ENCODE data around the gene CTRB1. TPM values are rescaled to one million over a fixed set of nuclear protein-coding genes. Genes with fewer than 3 reads are reported as not detected.
"Not testable (repeated sequence)": the region's sequence is repeated elsewhere in the genome, so short reads cannot be mapped to it uniquely, and the experiment has no call there.

CTRB1 gene
- total and polyA plus RNA-seq, 4 donors: 3.4 to 17.4 (median 6.3) TPM

DNA sequence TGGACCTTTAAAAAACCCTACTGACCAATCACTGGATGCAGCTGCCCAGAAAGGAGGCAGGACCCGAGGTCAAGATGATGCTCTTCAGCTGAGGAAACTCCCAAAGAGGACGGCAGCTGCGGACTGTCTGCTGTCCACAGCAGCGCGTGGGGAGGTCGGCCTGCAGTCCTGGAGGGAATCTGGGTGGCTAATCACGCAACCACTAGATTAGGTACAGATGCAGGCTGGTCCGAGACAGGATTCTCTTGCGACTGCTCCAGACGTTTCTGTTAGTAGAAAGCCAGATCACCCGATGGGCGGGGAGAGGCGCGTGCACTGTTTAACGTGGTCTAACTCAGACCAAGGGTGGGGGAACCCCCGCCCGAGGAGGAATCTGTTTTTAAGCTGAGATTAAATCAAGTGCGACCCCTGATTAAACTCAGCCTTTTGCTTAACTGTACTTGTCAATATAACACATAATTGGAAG, 20.6 kb upstream of the CTRB1 start:
- no peaks in the 10 kb centered on the region for H3K36me3 ChIP-seq (ENCODE audit: control insufficient read depth in 1 of 2, insufficient read depth in 2 of 2, low read length in 1 of 2)
- H3K27ac ChIP-seq (ENCODE audit: low read depth in 1 of 2, low read length in 2 of 2): no peak overlapping the region
- H3K27me3 ChIP-seq (ENCODE audit: control insufficient read depth in 1 of 2, insufficient read depth in 2 of 2, low read length in 1 of 2): no peaks in the 10 kb centered on the region
- H3K9me3 ChIP-seq (ENCODE audit: control insufficient read depth, low read length): no peaks in the 10 kb centered on the region
- 37 to 58% methylated on average over 18 of the region's 18 CpGs for WGBS, 2 donors
- no peaks in the 10 kb centered on the region for H3K4me1 ChIP-seq (ENCODE audit: control insufficient read depth in 1 of 2, insufficient read depth in 2 of 2, low read length in 2 of 2)
- DNase-seq (peak in 1 of 2 donors; percentile 59), ATAC-seq (ENCODE audit: low FRiP score) (no peak)
- no peak overlapping the region for H3K4me3 ChIP-seq (ENCODE audit: low read length in 2 of 2)
- intact Hi-C loops (cut with DNase I): loop anchor here (5.0 to 10.0 kb wide), 4 partner anchors 269 to 567 kb away; no protein-coding TSS in a partner anchor

DNA sequence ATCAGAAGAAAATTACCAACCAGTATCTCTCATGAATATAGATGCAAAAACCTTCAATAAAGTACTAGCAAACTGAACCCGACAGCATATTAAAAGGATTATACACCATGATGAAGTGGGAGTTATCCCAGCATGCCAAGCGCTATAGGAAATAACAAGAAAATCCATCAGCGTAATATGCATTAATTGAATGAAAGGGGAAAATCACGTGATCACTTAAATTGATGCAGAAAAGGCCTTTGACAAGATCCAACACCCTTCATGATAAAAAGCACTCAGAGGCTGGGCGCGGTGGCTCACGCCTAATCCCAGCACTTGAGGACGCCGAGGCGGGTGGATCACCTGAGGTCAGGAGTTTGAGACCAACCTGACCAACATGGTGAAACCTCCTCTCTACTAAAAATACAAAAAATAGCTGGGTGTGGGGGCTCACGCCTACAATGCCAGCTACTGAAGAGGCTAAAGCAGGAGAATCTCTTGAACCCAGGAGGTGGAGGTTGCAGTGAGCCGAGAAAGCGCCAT, 16.7 kb upstream of the CTRB1 start:
- DNase-seq (peak in 1 of 2 donors; percentile 36), ATAC-seq (ENCODE audit: low FRiP score) (no peak)
- no peak overlapping the region for H3K27ac ChIP-seq (ENCODE audit: low read depth in 1 of 2, low read length in 2 of 2)
- no peaks in the 10 kb centered on the region for H3K27me3 ChIP-seq (ENCODE audit: control insufficient read depth in 1 of 2, insufficient read depth in 2 of 2, low read length in 1 of 2)
- H3K4me1 ChIP-seq (ENCODE audit: control insufficient read depth in 1 of 2, insufficient read depth in 2 of 2, low read length in 2 of 2): no peaks in the 10 kb centered on the region
- WGBS, 2 donors: 92 to 97% methylated on average over 13 of the region's 13 CpGs
- intact Hi-C loops (cut with DNase I): no loop called here
- H3K36me3 ChIP-seq (ENCODE audit: control insufficient read depth in 1 of 2, insufficient read depth in 2 of 2, low read length in 1 of 2): no peaks in the 10 kb centered on the region
- H3K9me3 ChIP-seq (ENCODE audit: control insufficient read depth, low read length): no peaks in the 10 kb centered on the region
- no peak overlapping the region for H3K4me3 ChIP-seq (ENCODE audit: low read length in 2 of 2)

GRCh38 chr16:75203096-75203495, 15.7 kb upstream of the CTRB1 start:
- DNase-seq: peak in 1 of 2 donors; percentile 39
- intact Hi-C loops (cut with DNase I): no loop called here
- 90 to 92% methylated on average over 12 of the region's 12 CpGs for WGBS, 2 donors

GRCh38 chr16:75203667-75204409, 14.9 kb upstream of the CTRB1 start:
- Histone ChIP-seq H3K27ac (ENCODE audit: low read depth in 1 of 2, low read length in 2 of 2) (no peak overlapping the region), H3K9me3 (ENCODE audit: control insufficient read depth, low read length) (no peaks in the 10 kb centered on the region), H3K4me1 (ENCODE audit: control insufficient read depth in 1 of 2, insufficient read depth in 2 of 2, low read length in 2 of 2) (no peaks in the 10 kb centered on the region), H3K27me3 (ENCODE audit: control insufficient read depth in 1 of 2, insufficient read depth in 2 of 2, low read length in 1 of 2) (no peaks in the 10 kb centered on the region), H3K4me3 (ENCODE audit: low read length in 2 of 2) (no peak overlapping the region), H3K36me3 (ENCODE audit: control insufficient read depth in 1 of 2, insufficient read depth in 2 of 2, low read length in 1 of 2) (no peaks in the 10 kb centered on the region)
- whole genome bisulfite sequencing, 2 donors: 82 to 85% methylated on average over 13 of the region's 13 CpGs
- ATAC-seq (ENCODE audit: low FRiP score) (no peak), DNase-seq (peak in 1 of 2 donors; percentile 71)
- intact Hi-C loops (cut with DNase I): no loop called here

More at GRCh38 chr16:75203096-75203495, 15.7 kb upstream of the CTRB1 start:
- Histone ChIP-seq H3K27ac (ENCODE audit: low read depth in 1 of 2, low read length in 2 of 2) (no peak overlapping the region), H3K9me3 (ENCODE audit: control insufficient read depth, low read length) (no peaks in the 10 kb centered on the region), H3K27me3 (ENCODE audit: control insufficient read depth in 1 of 2, insufficient read depth in 2 of 2, low read length in 1 of 2) (no peaks in the 10 kb centered on the region), H3K36me3 (ENCODE audit: control insufficient read depth in 1 of 2, insufficient read depth in 2 of 2, low read length in 1 of 2) (no peaks in the 10 kb centered on the region), H3K4me1 (ENCODE audit: control insufficient read depth in 1 of 2, insufficient read depth in 2 of 2, low read length in 2 of 2) (no peaks in the 10 kb centered on the region), H3K4me3 (ENCODE audit: low read length in 2 of 2) (no peak overlapping the region)
- ATAC-seq (ENCODE audit: low FRiP score): no peak

DNA sequence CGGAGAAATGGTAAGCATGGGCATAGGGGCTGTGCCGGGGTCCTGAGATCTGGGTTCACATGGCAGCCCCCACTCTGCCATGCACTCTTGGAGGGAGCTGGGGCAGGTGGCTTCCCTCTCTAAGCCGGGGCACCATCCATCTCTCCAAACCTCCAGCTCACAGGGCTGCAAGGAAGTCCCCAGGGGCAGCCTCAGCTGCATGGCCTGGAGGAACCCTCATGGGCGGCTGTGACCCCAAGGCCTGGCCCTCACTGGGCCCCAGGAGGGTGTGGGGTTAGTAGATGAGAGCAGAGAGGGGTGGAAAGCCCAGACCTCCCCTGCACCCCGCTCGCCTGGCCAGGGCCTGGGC, 14.4 kb upstream of the CTRB1 start:
- Histone ChIP-seq H3K9me3 (ENCODE audit: control insufficient read depth, low read length) (no peaks in the 10 kb centered on the region), H3K4me3 (ENCODE audit: low read length in 2 of 2) (no peak overlapping the region), H3K4me1 (ENCODE audit: control insufficient read depth in 1 of 2, insufficient read depth in 2 of 2, low read length in 2 of 2) (no peaks in the 10 kb centered on the region), H3K36me3 (ENCODE audit: control insufficient read depth in 1 of 2, insufficient read depth in 2 of 2, low read length in 1 of 2) (no peaks in the 10 kb centered on the region), H3K27me3 (ENCODE audit: control insufficient read depth in 1 of 2, insufficient read depth in 2 of 2, low read length in 1 of 2) (no peaks in the 10 kb centered on the region), H3K27ac (ENCODE audit: low read depth in 1 of 2, low read length in 2 of 2) (no peak overlapping the region)
- peak in 1 of 2 donors; percentile 67 for DNase-seq
- 96% methylated on average over 4 to 6 of the region's 6 CpGs for WGBS, 2 donors
- ATAC-seq (ENCODE audit: low FRiP score): peak; percentile 6
- intact Hi-C loops (cut with DNase I): no loop called here

- no CpG with 5 or more reads among the region's 20 CpGs for WGBS, 2 donors
- H3K27me3 ChIP-seq (ENCODE audit: control insufficient read depth in 1 of 2, insufficient read depth in 2 of 2, low read length in 1 of 2); H3K9me3 ChIP-seq (ENCODE audit: control insufficient read depth, low read length); ATAC-seq (ENCODE audit: low FRiP score); H3K27ac ChIP-seq (ENCODE audit: low read depth in 1 of 2, low read length in 2 of 2); DNase-seq; H3K36me3 ChIP-seq (ENCODE audit: control insufficient read depth in 1 of 2, insufficient read depth in 2 of 2, low read length in 1 of 2); H3K4me3 ChIP-seq (ENCODE audit: low read length in 2 of 2); H3K4me1 ChIP-seq (ENCODE audit: control insufficient read depth in 1 of 2, insufficient read depth in 2 of 2, low read length in 2 of 2); intact Hi-C loops (cut with DNase I): not testable (repeated sequence)
Measured at GRCh38 chr16:75204905-75205304, 13.9 kb upstream of the CTRB1 start.

DNA sequence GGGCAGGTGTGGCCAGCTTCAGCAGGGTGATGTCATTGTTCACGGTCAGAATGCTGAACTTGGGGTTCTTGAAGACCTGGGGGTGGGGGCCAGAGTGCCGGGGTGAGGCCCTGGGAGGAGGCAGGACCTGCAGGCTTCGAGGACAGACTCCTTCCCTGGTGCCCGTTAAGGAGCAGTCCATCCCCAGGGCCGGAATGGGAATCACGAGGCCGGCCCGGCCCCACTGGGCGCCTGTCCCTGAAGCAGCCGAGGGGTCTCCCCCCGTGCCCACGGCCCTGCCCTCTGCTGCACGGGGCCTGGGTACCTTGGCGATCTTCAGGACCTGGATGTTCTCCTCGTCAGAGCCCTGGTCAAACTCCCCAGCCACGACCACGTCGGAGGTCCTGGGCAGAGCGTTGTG, 13.3 kb upstream of the CTRB1 start:
- H3K4me1 ChIP-seq (ENCODE audit: control insufficient read depth in 1 of 2, insufficient read depth in 2 of 2, low read length in 2 of 2); H3K27me3 ChIP-seq (ENCODE audit: control insufficient read depth in 1 of 2, insufficient read depth in 2 of 2, low read length in 1 of 2); H3K27ac ChIP-seq (ENCODE audit: low read depth in 1 of 2, low read length in 2 of 2); intact Hi-C loops (cut with DNase I); H3K9me3 ChIP-seq (ENCODE audit: control insufficient read depth, low read length); ATAC-seq (ENCODE audit: low FRiP score); H3K36me3 ChIP-seq (ENCODE audit: control insufficient read depth in 1 of 2, insufficient read depth in 2 of 2, low read length in 1 of 2); DNase-seq; H3K4me3 ChIP-seq (ENCODE audit: low read length in 2 of 2): not testable (repeated sequence)
- 93% methylated on average over 11 of the region's 19 CpGs; no CpG with 5 or more reads in 1 of the 2 donors for WGBS, 2 donors

DNA sequence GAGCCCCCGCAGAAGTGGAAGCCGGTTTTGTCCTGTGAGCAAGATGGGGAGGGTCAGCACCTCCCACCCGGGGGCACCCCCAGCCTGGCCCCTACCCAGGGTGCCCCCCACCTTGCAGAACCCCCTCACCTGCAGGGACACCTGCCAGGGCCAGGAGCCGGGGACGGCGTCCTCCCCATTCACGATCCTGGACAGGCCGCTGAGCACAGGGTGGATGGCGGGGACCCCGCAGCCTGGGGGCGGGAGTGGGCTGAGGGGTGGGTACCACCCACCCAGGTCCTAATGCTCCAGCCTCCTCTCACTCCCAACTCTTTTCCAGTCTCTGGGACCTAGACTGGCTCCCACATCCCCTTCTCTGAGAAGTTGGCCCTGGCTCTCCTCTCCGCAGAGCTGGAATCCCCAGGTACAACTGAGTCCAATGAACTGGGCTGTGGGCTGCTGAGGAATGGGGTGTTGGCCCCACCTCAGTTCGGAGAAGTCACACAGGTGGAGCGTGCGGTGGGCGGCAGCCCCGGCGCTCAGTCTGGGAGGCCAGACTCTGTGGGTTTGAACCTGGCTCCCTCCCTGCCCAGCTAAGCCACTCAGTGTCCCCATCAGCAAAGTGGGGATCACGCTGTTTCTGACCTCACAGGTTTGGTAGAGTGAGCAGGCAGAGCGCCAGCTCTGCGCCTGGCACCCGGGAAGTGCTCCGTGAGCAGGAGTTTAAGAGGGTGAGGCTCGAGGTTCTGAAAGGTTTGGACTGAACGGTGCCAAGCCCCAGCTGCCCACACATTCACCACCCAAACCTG, 12.6 kb upstream of the CTRB1 start:
- H3K27me3 ChIP-seq (ENCODE audit: control insufficient read depth in 1 of 2, insufficient read depth in 2 of 2, low read length in 1 of 2); H3K4me3 ChIP-seq (ENCODE audit: low read length in 2 of 2); H3K9me3 ChIP-seq (ENCODE audit: control insufficient read depth, low read length); H3K27ac ChIP-seq (ENCODE audit: low read depth in 1 of 2, low read length in 2 of 2); H3K4me1 ChIP-seq (ENCODE audit: control insufficient read depth in 1 of 2, insufficient read depth in 2 of 2, low read length in 2 of 2); H3K36me3 ChIP-seq (ENCODE audit: control insufficient read depth in 1 of 2, insufficient read depth in 2 of 2, low read length in 1 of 2): not testable (repeated sequence)
- ATAC-seq (ENCODE audit: low FRiP score): peak; percentile 26
- intact Hi-C loops (cut with DNase I): loop anchor here (2.0 kb wide), 1 partner anchor 19 kb away; no protein-coding TSS in a partner anchor
- WGBS, 2 donors: 78 to 82% methylated on average over 17 to 19 of the region's 25 CpGs
- DNase-seq: peak; percentile 37 to 57

All from aorta (tissue), 5 donors.